ENCODE measurements around the gene NAGPA. TPM values are rescaled to one million over a fixed set of nuclear protein-coding genes. Genes with fewer than 3 reads are reported as not detected.

The NAGPA gene
- total and polyA plus RNA-seq, 2 experiments from 2014 or later: 32.2 to 35.7 TPM

DNA sequence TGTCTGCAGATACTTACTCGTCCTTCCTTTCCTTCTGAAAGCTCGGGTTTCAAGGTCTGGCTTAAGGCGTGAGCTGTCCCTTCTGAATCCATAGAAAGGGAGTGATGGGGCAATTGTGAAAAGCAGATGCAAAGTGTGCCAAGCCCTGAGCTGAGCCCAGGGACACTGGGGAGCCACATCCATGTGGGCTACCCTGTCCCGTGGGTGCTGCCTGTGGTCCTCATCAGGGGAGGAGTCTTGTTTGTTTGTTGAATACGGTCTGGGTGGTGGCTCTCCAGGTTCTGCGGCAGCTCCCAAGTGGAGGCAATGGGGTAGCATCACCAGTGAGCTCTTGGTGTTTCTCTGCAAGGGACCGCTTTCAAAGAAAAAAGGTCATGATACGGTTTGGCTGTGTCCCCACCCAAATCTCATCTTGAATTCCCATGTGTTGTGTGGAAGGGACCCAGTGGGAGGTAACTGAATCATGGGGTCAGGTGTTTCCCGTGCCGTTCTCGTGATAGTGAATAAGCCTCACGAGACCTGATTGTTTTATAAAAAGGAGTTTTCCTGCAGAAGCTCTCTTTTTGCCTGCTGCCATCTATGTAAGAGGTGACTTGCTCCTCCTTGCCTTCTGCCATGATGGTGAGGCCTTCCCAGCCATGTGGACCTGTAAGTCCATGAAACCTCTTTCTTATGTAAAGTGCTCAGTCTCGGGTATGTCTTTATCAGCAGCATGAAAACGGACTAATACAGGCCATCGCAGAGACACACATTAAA lies 36.9 kb upstream of the NAGPA start:
- H3K27ac ChIP-seq: peak overlapping the region; percentile 86
- H3K9me3 ChIP-seq (ENCODE audit: low read depth): no peaks in the 10 kb centered on the region
- H3K4me1 ChIP-seq (ENCODE audit: insufficient read depth): peaks cover 7% of the 10 kb centered on the region
- peaks cover 28% of the 10 kb centered on the region for H3K79me2 ChIP-seq
- H2AFZ ChIP-seq: peak overlapping the region; percentile 89
- DNase-seq (ENCODE audit: low spot score): no peak
- no peak overlapping the region for H3K4me3 ChIP-seq
- H3K36me3 ChIP-seq (replicated peaks; ENCODE audit: insufficient read depth, low read depth): no peaks in the 10 kb centered on the region
- no peak for TF ChIP-seq EZH2 (IDR thresholded peaks at IDR 0.05; ENCODE audit: borderline replicate concordance)
- H3K4me2 ChIP-seq: no peak overlapping the region
- WGBS (ENCODE audit: low lambda C conversion rate, missing lambda C conversion rate): 87% methylated on average over 15 of the region's 15 CpGs
- H3K27me3 ChIP-seq: no peaks in the 10 kb centered on the region
- no peaks in the 10 kb centered on the region for H3K9me2 ChIP-seq (replicated peaks; ENCODE audit: insufficient read depth)
- no peaks in the 10 kb centered on the region for H4K20me1 ChIP-seq (ENCODE audit: insufficient read depth, poor library complexity, severe bottlenecking)

DNA sequence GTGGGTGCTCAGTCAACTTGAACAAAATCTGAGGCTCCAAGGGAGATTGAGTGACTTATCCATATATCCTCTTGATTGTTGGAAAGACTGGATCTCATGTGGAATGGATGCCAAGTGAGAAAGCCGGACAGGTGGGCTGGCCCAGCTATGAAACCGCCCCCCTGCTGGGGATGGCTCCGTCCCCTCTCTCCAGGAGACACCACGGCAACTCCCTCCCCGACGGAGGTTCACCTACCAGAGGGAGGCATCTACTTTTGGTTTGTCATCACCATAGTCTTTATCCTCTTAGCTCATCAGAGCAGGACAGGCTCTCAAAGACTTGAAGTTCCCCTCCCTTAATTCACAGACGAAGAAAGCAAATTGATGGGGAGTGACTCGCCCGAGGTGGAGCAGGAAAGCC lies 36.1 kb upstream of the NAGPA start:
- WGBS (ENCODE audit: low lambda C conversion rate, missing lambda C conversion rate): 88% methylated on average over 9 of the region's 9 CpGs
- no peaks in the 10 kb centered on the region for H3K36me3 ChIP-seq (replicated peaks; ENCODE audit: insufficient read depth, low read depth)

DNA sequence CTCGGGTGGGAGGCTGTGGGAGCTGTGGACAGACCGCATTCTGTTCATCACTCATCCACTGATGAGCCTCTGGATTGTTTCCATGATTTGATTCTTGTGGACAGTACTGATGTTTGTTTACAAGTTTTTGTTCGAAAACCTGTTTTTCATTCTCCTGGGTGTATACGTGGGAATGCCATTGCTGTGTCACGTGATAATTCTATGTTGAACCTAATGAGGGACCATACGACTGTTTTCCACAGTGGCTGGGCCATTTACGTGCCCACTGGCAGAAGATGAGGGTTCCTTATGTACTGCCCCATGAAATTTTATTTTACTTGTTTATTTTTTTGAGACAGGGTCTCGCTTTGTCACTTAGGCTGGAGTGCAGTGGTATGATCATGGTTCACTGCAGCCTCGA lies 35.3 kb upstream of the NAGPA start:
- H3K4me2 ChIP-seq: no peak overlapping the region
- H4K20me1 ChIP-seq (ENCODE audit: insufficient read depth, poor library complexity, severe bottlenecking): no peaks in the 10 kb centered on the region
- H3K27me3 ChIP-seq: no peaks in the 10 kb centered on the region
- H3K79me2 ChIP-seq: peaks cover 16% of the 10 kb centered on the region
- no peaks in the 10 kb centered on the region for H3K36me3 ChIP-seq (replicated peaks; ENCODE audit: insufficient read depth, low read depth)
- WGBS (ENCODE audit: low lambda C conversion rate, missing lambda C conversion rate): 93% methylated on average over 9 of the region's 9 CpGs
- peaks cover 11% of the 10 kb centered on the region for H3K4me1 ChIP-seq (ENCODE audit: insufficient read depth)
- H3K9me2 ChIP-seq (replicated peaks; ENCODE audit: insufficient read depth): no peaks in the 10 kb centered on the region
- TF ChIP-seq EZH2 (IDR thresholded peaks at IDR 0.05; ENCODE audit: borderline replicate concordance) (no peak), EZH2phosphoT487 (IDR thresholded peaks at IDR 0.05; ENCODE audit: low read depth, severe bottlenecking, unreplicated experiment) (no peak)
- TF ChIP-seq, protein P1, sequence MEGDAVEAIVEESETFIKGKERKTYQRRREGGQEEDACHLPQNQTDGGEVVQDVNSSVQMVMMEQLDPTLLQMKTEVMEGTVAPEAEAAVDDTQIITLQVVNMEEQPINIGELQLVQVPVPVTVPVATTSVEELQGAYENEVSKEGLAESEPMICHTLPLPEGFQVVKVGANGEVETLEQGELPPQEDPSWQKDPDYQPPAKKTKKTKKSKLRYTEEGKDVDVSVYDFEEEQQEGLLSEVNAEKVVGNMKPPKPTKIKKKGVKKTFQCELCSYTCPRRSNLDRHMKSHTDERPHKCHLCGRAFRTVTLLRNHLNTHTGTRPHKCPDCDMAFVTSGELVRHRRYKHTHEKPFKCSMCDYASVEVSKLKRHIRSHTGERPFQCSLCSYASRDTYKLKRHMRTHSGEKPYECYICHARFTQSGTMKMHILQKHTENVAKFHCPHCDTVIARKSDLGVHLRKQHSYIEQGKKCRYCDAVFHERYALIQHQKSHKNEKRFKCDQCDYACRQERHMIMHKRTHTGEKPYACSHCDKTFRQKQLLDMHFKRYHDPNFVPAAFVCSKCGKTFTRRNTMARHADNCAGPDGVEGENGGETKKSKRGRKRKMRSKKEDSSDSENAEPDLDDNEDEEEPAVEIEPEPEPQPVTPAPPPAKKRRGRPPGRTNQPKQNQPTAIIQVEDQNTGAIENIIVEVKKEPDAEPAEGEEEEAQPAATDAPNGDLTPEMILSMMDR (IDR thresholded peaks at IDR 0.05; ENCODE audit: poor library complexity): no peak
- no peak overlapping the region for H2AFZ ChIP-seq
- DNase-seq (ENCODE audit: low spot score): no peak
- H3K9me3 ChIP-seq (ENCODE audit: low read depth): no peaks in the 10 kb centered on the region
- no peak overlapping the region for H3K4me3 ChIP-seq
- H3K27ac ChIP-seq: no peak overlapping the region

More for the DNA sequence above, 36.1 kb upstream of the NAGPA start:
- no peaks in the 10 kb centered on the region for H3K9me2 ChIP-seq (replicated peaks; ENCODE audit: insufficient read depth)
- H3K4me1 ChIP-seq (ENCODE audit: insufficient read depth): peaks cover 11% of the 10 kb centered on the region
- H3K4me2 ChIP-seq: no peak overlapping the region
- H3K27ac ChIP-seq: no peak overlapping the region
- no peaks in the 10 kb centered on the region for H4K20me1 ChIP-seq (ENCODE audit: insufficient read depth, poor library complexity, severe bottlenecking)
- H3K79me2 ChIP-seq: peaks cover 24% of the 10 kb centered on the region
- H3K9me3 ChIP-seq (ENCODE audit: low read depth): no peaks in the 10 kb centered on the region
- no peak overlapping the region for H3K4me3 ChIP-seq
- TF ChIP-seq, protein P1 (IDR thresholded peaks at IDR 0.05; ENCODE audit: poor library complexity): no peak
- no peak for TF ChIP-seq EZH2 (IDR thresholded peaks at IDR 0.05; ENCODE audit: borderline replicate concordance)
- no peak for TF ChIP-seq EZH2phosphoT487 (IDR thresholded peaks at IDR 0.05; ENCODE audit: low read depth, severe bottlenecking, unreplicated experiment)
- no peaks in the 10 kb centered on the region for H3K27me3 ChIP-seq
- no peak for DNase-seq (ENCODE audit: low spot score)
- no peak overlapping the region for H2AFZ ChIP-seq

DNA sequence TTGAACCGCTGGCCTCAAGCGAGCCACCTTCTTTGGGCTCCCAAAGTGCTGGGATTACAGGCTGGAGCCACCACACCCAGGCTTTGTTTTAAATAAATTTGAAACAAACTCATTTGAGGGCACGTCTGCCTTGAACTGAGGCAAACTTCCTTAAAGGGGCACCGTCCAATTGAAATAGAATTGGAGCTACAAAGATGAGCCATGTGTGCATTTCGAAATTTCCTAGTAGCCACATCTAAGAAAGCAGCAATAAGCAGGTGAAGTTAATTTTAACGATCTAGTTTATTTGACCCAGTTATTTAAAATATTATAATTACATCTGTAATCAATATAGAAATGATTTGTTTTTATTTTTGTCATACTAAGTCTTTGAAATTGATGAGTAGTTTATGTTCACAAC lies 32.8 kb upstream of the NAGPA start:
- Histone ChIP-seq H3K9me3 (ENCODE audit: low read depth) (no peaks in the 10 kb centered on the region), H4K20me1 (ENCODE audit: insufficient read depth, poor library complexity, severe bottlenecking) (no peaks in the 10 kb centered on the region), H3K27ac (no peak overlapping the region), H3K79me2 (no peaks in the 10 kb centered on the region), H2AFZ (no peak overlapping the region), H3K4me2 (no peak overlapping the region), H3K27me3 (no peaks in the 10 kb centered on the region), H3K36me3 (replicated peaks; ENCODE audit: insufficient read depth, low read depth) (no peaks in the 10 kb centered on the region), H3K4me3 (no peak overlapping the region), H3K4me1 (ENCODE audit: insufficient read depth) (peaks cover 7% of the 10 kb centered on the region), H3K9me2 (replicated peaks; ENCODE audit: insufficient read depth) (no peaks in the 10 kb centered on the region)
- TF ChIP-seq, protein P1 (IDR thresholded peaks at IDR 0.05; ENCODE audit: poor library complexity): no peak
- TF ChIP-seq EZH2 (IDR thresholded peaks at IDR 0.05; ENCODE audit: borderline replicate concordance) (no peak), EZH2phosphoT487 (IDR thresholded peaks at IDR 0.05; ENCODE audit: low read depth, severe bottlenecking, unreplicated experiment) (no peak)
- DNase-seq (ENCODE audit: low spot score): no peak
- 81% methylated on average over 6 of the region's 6 CpGs for WGBS (ENCODE audit: low lambda C conversion rate, missing lambda C conversion rate)
